Measurements from ENCODE around the gene FGF5. TPM values are rescaled to one million over a fixed set of nuclear protein-coding genes. Genes with fewer than 3 reads are reported as not detected.

FGF5 gene
- total RNA-seq, 1 experiment from 2014 or later: 2.6 TPM

GRCh38 chr4:80229590-80229989, 36.9 kb upstream of the FGF5 start:
- no peak overlapping the region for H3K9ac ChIP-seq (ENCODE audit: low read length)
- H3K4me3 ChIP-seq (ENCODE audit: low read length): no peak overlapping the region
- no peak overlapping the region for H3K27ac ChIP-seq (ENCODE audit: low read length)
- no peaks in the 10 kb centered on the region for H3K36me3 ChIP-seq (ENCODE audit: low read depth, low read length)
- POLR2A ChIA-PET (ENCODE audit: unreplicated experiment): no interaction called here
- CTCF ChIA-PET: no interaction called here
- intact Hi-C loops (cut with micrococcal nuclease): no loop called here
- H3K9me2 ChIP-seq (replicated peaks; ENCODE audit: low read length): no peaks in the 10 kb centered on the region
- no peak overlapping the region for H2AFZ ChIP-seq (ENCODE audit: low read length)
- no peaks in the 10 kb centered on the region for H3K27me3 ChIP-seq (ENCODE audit: low read length)
- no peaks in the 10 kb centered on the region for H3K9me3 ChIP-seq (ENCODE audit: low read length)
- no TSS peak for BruUV-seq (replicated peaks)
- ATAC-seq (no peak), DNase-seq (no peak)
- TF ChIP-seq EZH2phosphoT487 (IDR thresholded peaks at IDR 0.05; ENCODE audit: borderline replicate concordance, low read length): no peak
- TF ChIP-seq EZH2 (IDR thresholded peaks at IDR 0.05; ENCODE audit: low read length, unreplicated experiment): no peak
- TF ChIP-seq CTCF (conservative IDR thresholded peaks at IDR 0.05; ENCODE audit: low read depth, low read length): no peak
- H3K79me2 ChIP-seq (ENCODE audit: low read length): no peaks in the 10 kb centered on the region
- no peaks in the 10 kb centered on the region for H4K20me1 ChIP-seq (ENCODE audit: low read length)
- peaks cover 16% of the 10 kb centered on the region for H3K4me1 ChIP-seq (ENCODE audit: insufficient read depth, low read length)
- no peaks in the 10 kb centered on the region for H3F3A ChIP-seq (ENCODE audit: low read length, unreplicated experiment)
- no peak overlapping the region for H3K4me2 ChIP-seq (ENCODE audit: low read length)

GRCh38 chr4:80231180-80231579, 35.3 kb upstream of the FGF5 start:
- CTCF ChIA-PET: no interaction called here
- Histone ChIP-seq H3K4me2 (ENCODE audit: low read length) (no peak overlapping the region), H3K4me3 (ENCODE audit: low read length) (no peak overlapping the region), H4K20me1 (ENCODE audit: low read length) (no peaks in the 10 kb centered on the region), H3F3A (ENCODE audit: low read length, unreplicated experiment) (peaks cover 4% of the 10 kb centered on the region), H3K9ac (ENCODE audit: low read length) (no peak overlapping the region), H3K79me2 (ENCODE audit: low read length) (no peaks in the 10 kb centered on the region), H3K36me3 (ENCODE audit: low read depth, low read length) (no peaks in the 10 kb centered on the region), H3K9me3 (ENCODE audit: low read length) (no peaks in the 10 kb centered on the region), H3K9me2 (replicated peaks; ENCODE audit: low read length) (no peaks in the 10 kb centered on the region), H2AFZ (ENCODE audit: low read length) (no peak overlapping the region), H3K4me1 (ENCODE audit: insufficient read depth, low read length) (peaks cover 29% of the 10 kb centered on the region), H3K27ac (ENCODE audit: low read length) (no peak overlapping the region), H3K27me3 (ENCODE audit: low read length) (no peaks in the 10 kb centered on the region)
- POLR2A ChIA-PET (ENCODE audit: unreplicated experiment): no interaction called here
- intact Hi-C loops (cut with micrococcal nuclease): no loop called here
- no peak for ATAC-seq
- BruUV-seq (replicated peaks): no TSS peak
- peak; percentile 37 for DNase-seq
- TF ChIP-seq EZH2phosphoT487 (IDR thresholded peaks at IDR 0.05; ENCODE audit: borderline replicate concordance, low read length) (no peak), EZH2 (IDR thresholded peaks at IDR 0.05; ENCODE audit: low read length, unreplicated experiment) (no peak), CTCF (conservative IDR thresholded peaks at IDR 0.05; ENCODE audit: low read depth, low read length) (no peak)

- ChIA-PET POLR2A (ENCODE audit: unreplicated experiment) (interaction anchor here (0.6 kb wide), 1 partner anchor 90 kb away, joined by 3 read pairs; no protein-coding TSS in a partner anchor), CTCF (no interaction called here)
- Histone ChIP-seq H3K4me1 (ENCODE audit: insufficient read depth, low read length) (peaks cover 42% of the 10 kb centered on the region), H3K4me2 (ENCODE audit: low read length) (no peak overlapping the region), H3K27me3 (ENCODE audit: low read length) (no peaks in the 10 kb centered on the region), H3K79me2 (ENCODE audit: low read length) (no peaks in the 10 kb centered on the region), H3K9me2 (replicated peaks; ENCODE audit: low read length) (no peaks in the 10 kb centered on the region), H4K20me1 (ENCODE audit: low read length) (no peaks in the 10 kb centered on the region), H3F3A (ENCODE audit: low read length, unreplicated experiment) (peaks cover 4% of the 10 kb centered on the region), H3K27ac (ENCODE audit: low read length) (no peak overlapping the region), H3K9me3 (ENCODE audit: low read length) (no peaks in the 10 kb centered on the region), H2AFZ (ENCODE audit: low read length) (peak overlapping the region; percentile 32; the same call in 1 of the 2 replicates), H3K36me3 (ENCODE audit: low read depth, low read length) (no peaks in the 10 kb centered on the region), H3K4me3 (ENCODE audit: low read length) (no peak overlapping the region), H3K9ac (ENCODE audit: low read length) (no peak overlapping the region)
- no peak for TF ChIP-seq EZH2phosphoT487 (IDR thresholded peaks at IDR 0.05; ENCODE audit: borderline replicate concordance, low read length)
- no peak for TF ChIP-seq EZH2 (IDR thresholded peaks at IDR 0.05; ENCODE audit: low read length, unreplicated experiment)
- TF ChIP-seq CTCF (conservative IDR thresholded peaks at IDR 0.05; ENCODE audit: low read depth, low read length): no peak
- intact Hi-C loops (cut with micrococcal nuclease): no loop called here
- no peak for ATAC-seq
- no TSS peak for BruUV-seq (replicated peaks)
- no peak for DNase-seq
Observed at GRCh38 chr4:80232707-80233370, 33.6 kb upstream of the FGF5 start.
